ENCODE data around the gene VAT1L.
"Not testable (repeated sequence)": the region's sequence is repeated elsewhere in the genome, so short reads cannot be mapped to it uniquely, and the experiment has no call there.

Gene VAT1L

DNA sequence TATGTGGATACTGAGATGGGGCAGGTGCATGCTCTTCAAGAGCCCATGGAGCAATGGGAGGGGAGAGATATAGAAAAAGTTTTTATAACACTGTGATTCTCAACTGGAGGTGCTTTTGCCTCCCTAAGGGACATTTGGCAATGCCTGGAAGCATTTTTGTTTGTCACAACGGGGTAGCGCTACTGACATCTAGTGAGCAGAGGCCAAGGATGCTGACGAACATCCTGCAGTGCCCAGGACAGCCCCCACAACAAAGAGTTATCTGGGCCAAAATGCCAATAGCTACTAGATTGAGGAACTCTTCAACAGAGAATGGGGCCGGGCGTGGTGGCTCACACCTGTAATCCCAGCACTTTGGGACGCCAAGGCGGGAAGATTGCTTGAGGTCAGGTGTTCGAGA, 166.8 kb downstream of the VAT1L start:
- no peak for DNase-seq (ENCODE audit: low read depth)

DNA sequence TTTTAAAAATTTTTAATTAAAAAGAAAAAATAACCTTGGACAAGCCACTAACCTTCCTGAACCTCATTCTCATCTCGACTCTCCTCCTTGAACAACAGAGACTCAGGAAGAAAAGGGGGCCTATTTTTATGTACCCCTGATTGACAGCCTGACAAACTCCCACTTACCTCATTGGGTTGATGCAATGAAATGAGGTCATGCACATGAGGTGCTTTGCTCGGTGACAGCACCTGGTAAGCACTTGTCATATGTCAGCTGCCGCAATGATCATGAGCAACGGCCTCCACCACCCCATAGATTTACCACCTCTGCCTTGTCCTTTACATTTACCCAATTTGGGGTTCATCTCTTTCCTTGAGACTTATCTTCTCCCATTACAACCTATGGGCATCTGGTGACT, 167.9 kb downstream of the VAT1L start:
- DNase-seq (ENCODE audit: low read depth): no peak

DNA sequence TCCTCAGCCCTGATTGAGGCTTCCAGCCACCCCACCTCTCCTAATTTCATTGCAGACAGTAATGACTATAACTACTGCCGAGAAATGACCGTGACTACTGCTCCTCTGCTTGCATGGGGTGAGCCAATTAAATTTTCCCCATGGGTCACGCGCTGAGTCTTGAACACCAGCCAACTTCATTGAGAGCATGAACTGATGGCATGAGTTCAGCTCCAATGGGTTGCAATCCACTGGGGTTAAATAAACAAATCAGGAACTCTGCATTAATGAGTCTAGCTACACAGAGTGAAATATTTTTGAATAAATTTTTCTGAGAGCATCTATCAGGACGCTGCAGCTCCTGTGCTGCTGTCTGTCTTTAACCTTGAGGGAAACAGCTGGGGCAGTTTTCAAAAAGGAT, 172.4 kb downstream of the VAT1L start:
- DNase-seq (ENCODE audit: low read depth): no peak

DNA sequence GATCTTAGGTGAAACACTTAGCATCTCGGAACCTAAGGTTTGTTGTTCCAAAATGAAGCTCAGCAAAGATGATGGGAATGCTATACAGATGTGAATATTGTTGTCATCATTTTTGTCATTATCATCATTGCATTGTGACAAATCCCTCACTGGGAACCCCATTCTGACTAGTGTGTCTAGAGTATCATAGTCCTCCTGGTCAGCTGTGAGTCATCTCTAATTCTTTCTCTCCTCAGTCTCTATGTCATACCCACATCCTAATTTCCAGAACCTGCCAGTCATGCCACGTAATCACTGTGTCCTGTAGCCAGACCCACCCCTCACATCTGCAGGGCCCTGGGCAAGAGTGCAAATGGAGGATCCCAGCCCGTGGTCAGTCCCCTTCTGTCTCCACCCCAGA, 173.4 kb downstream of the VAT1L start:
- DNase-seq (ENCODE audit: low read depth): no peak

DNA sequence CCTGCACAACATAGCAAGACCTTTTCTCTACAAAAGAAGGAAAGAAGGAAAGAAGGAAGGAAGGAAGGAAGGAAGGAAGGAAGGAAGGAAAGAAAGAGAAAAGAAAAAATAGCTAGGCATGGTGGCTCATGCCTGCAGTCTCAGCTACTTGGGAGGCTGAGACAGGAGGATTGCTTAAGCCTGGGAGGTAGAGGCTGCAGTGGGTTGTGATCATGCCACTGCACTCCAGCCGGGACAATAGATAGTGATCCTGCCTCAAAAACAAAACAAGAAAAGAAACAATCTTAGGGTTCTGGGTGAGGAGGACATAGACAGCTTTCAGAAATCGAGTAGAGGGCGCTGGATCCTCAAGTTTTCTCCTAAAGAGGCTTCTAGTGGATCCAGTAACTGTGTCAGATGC, 174.3 kb downstream of the VAT1L start:
- DNase-seq (ENCODE audit: low read depth): no peak

DNA sequence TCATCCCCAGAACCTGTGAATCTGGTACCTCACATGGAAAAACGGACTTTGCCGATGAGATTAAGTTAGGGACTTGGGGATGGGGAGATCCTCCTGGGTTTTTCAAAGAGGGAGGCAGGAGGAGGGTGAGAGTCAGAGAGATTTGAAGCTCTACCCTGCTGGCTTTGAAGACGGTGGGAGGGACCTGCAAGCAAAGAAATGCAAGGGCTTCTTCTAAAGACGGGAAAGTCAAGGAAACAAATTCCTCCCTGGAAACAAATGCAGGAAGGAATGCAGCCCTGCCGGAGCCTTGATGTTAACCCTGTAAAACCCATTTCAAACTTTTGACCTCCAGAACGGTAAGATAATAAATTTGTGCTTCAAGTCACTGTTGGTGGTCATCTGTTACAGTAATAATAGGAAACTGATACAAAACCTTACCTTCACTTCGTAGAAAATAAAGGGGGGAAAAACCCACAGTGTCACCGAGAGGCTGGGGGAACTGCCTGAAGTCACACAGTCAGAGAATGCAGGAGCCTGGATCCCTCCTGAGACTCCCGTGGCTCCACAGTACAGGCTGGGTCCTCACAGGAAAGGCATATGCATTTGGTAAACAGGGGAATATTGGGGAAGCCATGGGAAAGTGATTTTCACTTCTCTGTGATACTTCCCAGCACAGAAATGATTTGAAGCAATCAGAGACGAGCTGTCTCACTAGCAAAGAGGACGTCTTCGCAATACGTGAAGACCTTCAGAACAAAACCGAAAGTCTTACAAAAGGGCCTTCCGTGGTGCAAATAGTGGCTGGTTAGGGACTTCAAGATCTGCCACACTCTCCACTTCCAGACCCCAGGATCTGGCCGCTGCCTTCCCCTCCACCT, 175.1 kb downstream of the VAT1L start:
- DNase-seq (ENCODE audit: low read depth): no peak

DNA sequence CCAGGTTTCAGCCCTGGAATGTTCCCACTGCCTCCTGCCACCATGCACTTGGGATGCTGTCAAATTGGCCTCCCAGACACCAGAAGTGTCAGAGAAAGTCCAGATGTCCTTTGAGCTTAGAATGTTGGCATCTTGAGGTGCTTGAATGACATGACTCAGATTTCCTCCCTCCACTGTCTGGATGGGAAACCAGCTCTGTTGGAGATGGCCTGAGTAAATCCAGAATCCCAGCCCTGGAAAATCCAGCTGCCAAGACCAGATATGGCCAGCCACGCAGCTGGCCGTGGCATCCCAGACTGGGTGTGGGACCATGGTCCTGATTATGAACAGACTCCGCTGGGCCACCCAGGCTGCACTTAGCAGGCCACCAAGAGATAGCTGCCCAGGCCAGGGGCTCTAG, 177.0 kb downstream of the VAT1L start:
- no peak for DNase-seq (ENCODE audit: low read depth)

DNA sequence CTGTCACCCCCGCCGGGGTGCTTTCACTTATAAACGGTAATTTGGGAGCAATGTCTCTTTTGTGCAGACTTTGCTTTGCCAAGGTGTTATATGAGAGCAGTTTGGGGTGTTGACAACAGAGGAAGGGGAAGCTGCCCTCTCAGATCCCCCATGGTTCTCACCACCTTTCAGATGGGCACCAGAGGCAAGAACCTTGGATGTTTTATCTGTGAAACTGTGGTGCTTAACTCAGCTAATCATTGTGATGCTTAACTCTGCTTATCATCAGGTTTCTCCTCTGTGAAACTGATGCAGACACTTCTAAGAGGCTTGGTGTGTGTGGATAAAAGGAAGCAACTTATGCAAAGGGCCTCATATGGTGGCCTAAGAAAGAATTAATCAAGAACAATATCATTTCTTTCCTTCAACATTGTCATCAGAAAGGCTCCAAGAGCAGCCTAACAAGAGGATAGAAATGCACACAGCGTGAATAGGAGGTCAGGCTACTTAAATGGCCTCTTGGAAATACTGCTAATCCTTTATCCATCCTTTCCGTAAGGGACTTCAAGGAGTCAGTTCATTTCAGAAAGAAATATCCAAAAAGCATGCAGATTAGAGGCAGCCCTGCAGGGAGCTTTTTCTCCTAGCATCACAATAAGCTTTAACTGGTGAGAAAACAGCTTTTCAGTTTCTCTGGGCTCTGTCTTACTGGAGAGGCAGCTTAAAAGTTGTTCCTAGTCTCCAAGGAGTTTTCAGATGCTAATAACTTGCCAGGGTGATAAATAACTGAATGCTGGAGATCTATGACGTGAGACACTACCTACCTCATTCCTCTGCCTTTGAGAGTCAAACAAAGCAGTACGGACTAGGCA, 178.9 kb downstream of the VAT1L start:
- no peak for DNase-seq (ENCODE audit: low read depth)

DNA sequence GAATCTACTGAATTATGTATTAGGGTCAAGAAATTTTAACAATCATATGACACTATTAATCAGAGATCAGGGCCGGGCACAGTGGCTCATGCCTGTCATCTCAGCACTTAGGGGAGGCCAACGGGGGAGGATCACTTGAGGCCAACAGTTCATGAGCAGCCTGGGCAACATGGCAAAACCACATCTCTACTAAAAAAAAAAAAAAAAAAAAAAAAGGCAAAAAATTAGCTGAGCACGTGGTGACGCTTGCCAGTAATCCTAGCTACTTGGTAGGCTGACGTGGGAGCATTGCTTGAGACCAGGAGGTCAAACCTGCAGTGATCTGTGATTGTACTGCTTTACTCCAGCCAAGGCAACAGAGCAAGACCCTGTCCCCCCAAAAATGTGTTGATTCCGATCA, 181.5 kb downstream of the VAT1L start:
- DNase-seq (ENCODE audit: low read depth): no peak

DNA sequence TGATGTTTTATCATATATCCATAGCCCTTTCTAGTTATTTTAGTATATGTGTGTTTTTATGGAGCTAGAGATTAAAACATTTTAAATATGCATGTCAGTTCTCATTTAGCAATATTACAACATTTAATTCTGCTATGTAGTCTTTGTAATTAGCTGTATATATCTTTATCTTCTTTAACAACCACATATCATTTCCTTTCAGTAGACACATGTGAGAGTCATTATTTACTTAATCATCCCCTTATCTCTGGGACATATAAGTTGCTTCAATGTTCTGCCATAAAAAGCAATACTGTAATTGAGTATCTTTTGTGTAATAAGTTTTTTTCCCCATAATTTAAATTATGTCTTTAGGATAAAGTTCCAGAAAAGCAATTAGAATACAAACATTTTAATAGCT, 182.0 kb downstream of the VAT1L start:
- no peak for DNase-seq (ENCODE audit: low read depth)

DNA sequence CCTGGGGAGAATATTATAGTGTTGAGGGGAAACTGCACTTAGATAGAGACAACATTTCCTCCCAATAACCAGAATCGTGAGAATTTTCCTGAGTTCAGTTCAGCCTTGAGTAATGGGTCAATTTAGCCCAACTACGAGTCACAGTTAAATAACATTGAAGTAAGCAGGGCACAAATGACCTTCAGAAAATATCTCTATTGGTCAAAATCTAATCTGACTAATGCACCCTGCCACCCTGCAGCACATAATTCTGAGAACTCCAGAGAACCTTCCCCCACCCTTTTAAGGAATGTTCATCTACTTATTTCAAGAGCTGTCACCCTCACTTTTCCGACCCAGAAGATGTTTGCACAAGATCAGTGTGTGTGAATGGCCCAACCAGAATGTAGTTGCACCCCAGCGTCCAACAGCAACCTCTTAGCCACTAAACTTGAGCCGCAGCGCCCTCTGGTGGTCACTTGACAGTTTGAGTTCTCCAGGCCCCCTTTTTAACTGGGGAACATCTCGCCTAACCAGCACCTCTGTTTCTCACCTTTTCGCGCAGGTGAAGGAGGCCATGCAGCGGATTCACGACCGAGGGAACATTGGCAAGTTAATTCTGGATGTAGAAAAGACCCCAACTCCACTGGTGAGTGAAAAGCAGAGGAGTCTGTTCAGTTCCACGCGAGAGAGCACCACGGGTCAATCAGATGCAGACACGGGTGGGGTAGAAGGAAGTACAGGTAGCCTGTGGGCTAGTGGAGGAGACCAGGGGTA, 183.1 kb downstream of the VAT1L start:
- DNase-seq (ENCODE audit: low read depth): peak; percentile 55

DNA sequence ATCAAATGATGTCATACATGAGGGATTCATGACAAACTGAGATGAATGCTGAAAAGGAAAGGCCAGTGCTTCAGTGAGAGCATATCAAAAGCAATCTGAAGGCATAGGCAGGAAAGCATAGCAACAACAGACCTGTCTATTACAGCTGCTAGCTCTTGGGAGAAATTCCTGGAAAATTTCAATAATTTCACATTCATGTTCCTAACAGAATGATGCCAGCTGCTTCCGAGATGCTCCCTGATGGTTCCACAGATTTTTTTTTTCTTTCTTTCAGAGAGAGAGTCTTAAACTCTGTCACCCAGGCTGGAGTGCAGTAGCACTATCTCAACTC, 183.7 kb downstream of the VAT1L start:
- no peak for DNase-seq (ENCODE audit: low read depth)

DNA sequence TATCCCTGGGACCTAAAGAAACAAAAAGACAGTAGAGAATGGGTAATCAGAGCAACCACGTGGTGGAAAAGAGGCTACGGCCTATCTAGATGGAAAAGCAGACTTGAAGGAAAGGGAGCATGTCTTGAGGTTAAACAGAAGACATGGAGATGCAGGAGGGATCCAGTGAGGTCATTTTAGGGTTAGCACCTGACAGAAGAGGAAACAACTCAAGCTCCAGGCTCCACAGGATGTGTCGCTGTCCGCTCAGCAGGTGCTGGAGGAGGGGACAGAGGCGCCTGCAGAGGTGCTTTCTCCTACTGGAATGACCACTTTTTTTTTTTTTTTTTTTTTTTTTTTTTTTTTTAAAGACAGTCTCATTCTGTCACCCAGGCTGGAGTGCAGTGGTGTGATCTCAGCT, 186.5 kb downstream of the VAT1L start:
- no peak for DNase-seq (ENCODE audit: low read depth)

DNA sequence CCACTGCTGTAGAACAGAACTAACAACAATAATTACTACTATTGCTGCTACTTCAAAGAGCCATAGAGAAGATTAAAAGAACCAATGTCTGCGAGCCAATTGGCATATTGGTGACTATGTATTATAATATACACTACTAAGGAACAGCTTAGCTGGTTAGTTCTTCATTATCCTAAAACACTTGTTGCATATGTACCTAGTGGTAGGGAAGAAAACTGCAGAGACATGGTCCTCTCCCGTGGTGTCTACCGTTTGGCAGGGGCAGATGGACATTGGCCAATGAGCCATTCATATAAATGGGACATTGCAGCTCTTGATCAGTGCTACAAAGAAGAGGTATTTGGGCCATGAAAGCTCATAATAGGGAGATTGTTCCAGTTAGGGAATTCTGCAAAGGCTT, 187.6 kb downstream of the VAT1L start:
- DNase-seq (ENCODE audit: low read depth): no peak

DNA sequence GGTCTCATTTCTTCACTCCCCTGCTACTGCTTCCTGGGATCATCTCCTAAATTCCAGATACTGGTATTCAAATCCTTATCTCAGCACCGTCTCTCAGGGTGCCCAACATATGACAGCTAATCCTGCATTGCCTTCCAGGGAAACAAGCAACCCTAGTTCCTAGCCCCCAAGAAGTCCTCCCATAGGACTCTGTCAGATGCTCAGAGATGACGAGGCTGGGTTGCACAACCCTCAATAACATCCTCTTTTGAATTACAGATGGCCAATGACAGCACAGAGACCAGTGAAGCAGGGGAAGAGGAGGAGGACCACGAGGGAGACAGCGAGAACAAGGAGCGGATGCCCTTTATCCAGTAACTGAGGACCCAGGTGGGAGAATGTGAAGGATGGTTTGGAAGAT, 189.0 kb downstream of the VAT1L start:
- DNase-seq (ENCODE audit: low read depth): no peak

DNA sequence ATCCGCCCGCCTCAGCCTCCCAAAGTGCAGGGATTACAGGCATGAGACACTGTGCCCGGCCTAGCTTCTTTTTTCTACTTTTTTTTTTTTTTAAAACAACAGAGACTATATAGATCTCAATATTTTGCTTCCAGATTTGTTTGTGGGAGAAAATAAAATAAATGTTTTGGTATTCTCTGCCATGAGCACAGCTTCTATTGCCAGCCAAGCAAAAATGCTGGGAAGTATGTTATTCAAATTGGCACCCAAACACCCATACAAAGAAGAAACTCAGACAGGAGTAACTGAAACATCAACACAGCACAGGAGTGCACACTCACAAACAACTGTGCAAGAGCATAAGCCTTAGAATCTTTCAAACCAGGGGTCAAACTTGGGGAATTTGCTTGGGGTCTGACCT, 196.7 kb downstream of the VAT1L start:
- DNase-seq (ENCODE audit: low read depth): no peak

DNA sequence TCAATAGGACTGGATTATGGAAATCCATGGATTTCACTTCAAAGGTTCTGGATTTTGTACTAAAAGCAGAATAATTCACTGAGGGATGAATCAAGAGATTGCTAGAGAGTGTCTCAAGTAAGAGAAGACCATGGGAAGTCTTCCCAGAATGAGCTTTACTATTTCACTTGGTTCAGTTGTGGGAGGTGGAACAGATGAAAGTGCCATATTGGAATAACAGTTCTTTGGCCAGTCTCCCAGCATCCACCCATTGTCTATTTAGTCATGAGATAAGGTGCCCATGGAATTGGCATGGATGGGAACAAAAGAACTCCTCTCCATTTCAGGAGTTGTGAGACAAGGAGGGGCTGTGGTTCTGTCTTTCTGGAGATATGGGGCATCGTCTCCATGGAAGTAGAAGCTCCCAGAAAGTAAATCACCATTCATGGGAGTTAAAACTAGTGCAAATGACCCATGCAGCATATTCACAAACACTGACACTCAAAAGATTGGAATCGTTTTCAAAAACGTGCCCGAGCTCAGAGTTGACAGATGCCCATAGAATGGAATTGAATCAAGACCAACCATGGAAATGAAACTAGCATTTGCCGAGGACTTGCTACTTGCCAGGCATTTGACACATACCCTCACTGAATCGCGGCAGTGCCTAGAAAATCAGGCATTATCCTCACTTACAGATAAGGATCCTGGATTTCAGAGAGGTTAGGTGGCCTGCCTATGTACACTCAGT, 197.8 kb downstream of the VAT1L start:
- no peak for DNase-seq (ENCODE audit: low read depth)

DNA sequence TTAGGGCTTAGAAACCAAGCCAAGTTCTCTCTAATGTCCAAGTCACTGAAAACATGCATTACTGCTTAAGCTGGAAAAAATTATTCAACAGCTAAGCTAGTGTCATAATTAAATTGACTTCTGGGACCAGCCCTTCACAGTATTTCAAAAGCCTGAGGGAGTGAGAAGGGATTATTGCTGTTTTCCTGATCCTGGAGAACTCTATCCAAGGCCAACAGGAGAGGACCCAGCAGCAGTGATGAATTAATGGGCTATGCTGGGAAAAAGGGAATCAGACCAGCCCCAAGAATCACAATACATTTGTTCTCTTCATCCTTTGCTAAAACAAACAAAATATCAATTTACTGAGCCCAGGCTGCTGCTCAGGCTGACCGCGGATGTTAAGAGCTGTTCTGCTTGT, 199.4 kb downstream of the VAT1L start:
- DNase-seq (ENCODE audit: low read depth): no peak

DNA sequence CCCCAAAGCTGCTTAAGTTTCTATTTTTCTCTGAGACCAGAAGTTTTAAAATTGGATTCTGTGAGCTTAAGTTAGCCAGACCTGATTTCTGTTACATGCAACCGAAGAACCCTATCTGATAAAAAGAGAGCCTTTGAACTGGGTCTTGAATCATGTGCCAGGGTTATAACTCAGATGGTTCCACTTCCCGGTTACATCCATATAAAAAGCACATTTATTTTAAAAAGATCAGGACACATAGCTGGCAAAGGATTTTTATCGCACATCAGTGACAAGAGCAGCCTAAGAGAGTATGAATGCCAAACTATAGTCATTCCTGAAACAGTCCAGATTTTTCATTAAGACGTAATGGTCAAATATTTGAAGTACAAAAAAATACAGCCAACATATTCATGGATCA, 201.5 kb downstream of the VAT1L start:
- no peak for DNase-seq (ENCODE audit: low read depth)

DNA sequence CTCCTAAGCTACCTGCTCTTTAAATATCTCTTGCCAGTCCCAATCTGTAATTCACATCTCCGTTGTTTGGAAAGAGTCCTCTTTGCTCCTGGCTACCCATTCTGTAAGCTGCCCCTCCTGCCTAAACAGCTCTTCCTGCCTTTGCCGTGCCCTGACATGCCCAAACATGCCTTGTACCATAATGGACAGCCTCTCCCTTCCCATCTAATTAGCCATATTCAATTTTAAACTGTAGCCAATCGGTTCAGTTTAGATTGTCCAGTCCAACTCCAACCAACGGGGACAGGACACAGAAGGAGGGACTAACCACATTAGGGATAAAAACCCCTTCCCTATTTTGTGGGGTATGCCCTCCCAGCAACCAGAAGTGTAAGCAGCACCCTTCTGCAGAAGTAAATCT, 203.3 kb downstream of the VAT1L start:
- no peak for DNase-seq (ENCODE audit: low read depth)

DNA sequence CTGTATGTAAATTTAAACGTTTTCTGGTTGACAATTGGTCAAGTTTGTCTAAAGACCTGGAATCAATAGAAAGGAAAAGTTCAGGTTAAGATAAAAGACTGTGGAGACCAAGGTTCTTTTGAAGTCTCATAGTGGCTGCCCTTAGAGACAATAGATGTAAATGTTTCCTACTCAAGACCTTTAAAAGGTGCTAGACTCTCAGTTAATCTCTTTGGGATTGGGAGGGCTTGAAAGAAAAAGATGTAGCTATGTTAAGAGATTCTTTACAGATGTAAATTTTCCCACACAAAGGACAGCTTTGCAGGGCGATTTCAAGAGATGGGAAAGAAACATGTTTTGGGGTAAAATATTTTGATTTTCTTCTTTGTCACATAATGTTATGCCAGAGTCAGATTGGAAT, 204.0 kb downstream of the VAT1L start:
- not testable (repeated sequence) for DNase-seq (ENCODE audit: low read depth)
